HS-27A (cell line): ENCODE results near the gene ATP6V0A4.
"Not testable (repeated sequence)": the region's sequence is repeated elsewhere in the genome, so short reads cannot be mapped to it uniquely, and the experiment has no call there.

Experiments used
- DNase-seq: peaks from one replicate; pipeline ENCODE4 v3.0.0-alpha.2; 2012; ENCODE audit warnings: low read depth, missing footprints

Gene ATP6V0A4

DNA sequence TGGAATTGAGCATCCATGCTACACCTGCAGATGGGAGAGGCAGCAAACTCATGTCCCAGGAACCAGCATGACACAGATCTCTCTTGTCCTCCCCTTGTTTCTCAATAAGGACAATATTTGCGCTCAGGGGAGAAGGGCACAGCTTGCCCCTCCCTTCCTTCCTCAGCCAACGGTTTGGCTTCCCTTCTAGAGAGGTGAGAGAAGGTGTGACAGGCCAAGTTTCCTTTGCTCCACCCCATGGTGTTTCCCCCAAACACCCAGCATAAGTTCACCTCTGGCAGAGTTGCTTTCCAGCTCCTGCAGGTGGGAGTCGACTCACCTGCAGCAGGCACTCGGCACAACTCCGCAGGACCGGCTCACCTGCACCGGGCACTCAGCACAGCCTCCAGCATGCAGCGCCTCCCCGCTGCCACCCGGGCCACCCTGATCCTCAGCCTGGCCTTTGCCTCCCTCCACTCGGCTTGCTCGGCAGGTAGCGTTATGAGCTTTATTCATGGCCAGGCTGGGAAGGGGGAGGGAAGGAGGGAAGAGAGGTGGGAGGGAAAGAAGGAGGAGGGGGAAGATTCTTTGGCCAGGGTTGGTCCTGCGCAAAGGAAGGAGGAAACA lies at the start of gene ATP6V0A4, which contains the start of gene TMEM213:
Gene ATP6V0A4, minus strand, starts transcription at position 482 of the 606 bp plus-strand sequence. CDS start 26,949 bp downstream, outside the sequence.
Gene TMEM213, plus strand, starts transcription at position 280 of the 606 bp plus-strand sequence. Its CDS starts 111 bp downstream, at position 391.
- DNase-seq, result no peak

DNA sequence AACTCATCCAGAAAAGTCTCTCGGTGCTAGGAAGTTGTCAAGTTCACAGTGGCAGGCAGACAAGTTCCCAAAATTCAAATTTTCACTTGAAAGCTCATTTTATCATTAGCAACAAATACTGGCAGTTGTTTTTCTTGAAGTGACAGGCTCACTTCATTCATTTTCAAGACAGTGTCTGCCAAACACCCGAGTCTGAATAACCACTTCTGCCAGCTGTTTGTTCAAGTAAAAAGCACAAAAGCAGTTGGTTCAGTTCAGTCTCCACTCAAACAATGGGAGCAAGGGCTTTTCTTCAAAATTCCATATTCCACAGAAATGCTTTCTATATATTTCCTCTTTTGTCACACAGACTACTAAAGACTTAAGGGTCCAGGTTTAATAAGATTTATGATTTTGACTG lies 47.7 kb upstream of the ATP6V0A4 start:
- DNase-seq, result no peak

DNA sequence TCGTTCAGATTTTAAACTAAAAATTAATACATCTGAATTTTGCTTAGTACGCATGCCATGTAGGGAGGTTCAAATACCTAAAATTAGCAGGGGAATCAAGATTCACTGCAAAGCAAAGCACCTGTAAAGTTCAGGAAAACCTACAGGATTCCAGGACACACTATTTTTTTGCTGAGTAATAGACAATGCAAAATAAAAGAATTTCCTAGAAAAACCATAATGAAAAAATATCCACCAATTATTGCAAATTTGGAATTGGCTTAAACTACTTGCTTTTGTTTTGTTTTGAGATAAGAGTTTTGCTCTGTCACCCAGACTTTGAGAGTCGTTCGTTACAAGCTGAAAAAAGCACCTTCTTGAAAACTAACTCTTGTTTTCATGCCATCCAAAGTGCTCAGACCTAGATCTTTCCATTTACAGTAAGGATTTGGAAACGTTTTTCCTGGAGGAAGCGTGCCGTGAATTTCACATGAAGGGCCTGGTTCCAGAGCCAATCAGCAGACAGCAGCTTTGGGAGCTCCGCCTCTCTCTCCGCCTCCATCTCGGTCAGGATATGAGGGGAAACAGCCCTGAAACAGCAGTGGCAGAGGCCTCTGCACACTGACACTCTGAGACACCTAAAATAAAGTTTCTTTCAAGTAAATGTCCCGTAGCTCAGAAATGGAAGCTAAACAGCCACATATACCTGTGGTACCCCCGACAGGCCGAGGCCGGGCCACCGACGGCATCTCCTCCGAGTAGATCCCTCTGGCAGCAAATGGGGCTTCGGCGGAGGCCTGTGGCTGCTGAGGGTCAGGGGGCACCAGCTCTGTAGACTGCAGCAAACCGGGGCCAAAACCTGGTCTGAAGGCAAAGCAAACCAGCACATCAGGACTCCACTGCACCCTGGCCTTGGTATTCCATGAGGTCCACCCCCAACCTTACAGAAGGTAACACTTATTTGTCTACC lies 45.9 kb upstream of the ATP6V0A4 start:
- DNase-seq, result no peak

DNA sequence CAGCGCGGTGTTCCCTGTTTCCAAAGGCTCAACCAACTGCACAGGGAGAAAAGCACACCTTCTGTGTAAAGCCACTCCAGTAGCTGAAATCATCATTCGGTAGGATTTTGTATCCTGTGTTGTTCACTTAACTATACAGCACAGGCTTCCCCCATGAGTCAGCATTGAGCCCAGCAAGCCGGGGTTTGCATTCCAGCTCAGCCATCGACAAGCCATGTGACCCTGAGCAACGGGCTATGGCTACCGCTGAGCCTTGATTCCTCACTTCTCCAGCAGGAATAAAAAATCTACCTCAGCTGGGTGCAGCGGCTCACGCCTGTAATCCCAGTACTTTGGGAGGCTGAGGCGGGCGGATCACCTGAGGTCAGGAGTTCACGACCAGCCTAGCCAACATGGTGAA lies 44.1 kb upstream of the ATP6V0A4 start:
- no peak for DNase-seq

DNA sequence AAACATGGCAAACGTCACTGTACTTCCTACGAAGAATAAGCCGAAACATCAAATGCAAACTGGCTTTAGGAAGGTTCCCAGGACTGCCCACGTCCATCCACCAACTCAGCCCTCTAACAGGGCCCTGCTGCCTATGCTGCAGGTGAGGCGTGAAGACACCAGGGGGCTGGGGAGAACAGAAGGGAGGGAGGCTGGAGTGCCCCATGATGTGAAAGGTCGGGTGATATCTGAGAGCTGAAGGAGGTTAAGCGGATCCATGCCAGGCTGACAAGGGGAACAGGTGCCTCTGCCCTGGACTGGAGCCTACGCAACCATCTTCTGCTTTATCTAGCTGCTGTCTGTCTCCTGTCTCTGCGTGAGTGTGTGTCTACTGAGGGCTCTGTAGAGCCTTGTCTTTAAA lies 40.2 kb upstream of the ATP6V0A4 start:
- DNase-seq, result no peak

DNA sequence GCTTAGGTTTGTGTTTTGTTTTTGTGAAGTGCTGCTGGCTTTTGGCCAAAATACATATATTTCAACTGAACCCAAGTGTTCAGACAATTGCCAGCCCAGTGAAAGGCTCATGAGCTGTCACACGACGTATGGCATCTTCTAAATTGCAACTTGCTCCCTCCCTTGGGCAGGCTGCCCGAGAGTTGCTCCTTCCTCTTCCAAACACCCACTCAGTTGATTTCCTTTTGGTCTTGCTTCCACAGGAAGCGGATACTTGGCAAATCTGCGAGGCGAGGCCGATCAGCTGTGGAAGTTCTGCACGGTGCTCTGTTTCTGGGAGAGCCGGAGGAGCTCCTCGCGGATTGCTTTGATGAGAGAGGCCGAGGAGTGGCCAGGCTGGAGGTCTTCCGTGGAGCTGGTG lies 39.6 kb upstream of the ATP6V0A4 start:
- no peak for DNase-seq

DNA sequence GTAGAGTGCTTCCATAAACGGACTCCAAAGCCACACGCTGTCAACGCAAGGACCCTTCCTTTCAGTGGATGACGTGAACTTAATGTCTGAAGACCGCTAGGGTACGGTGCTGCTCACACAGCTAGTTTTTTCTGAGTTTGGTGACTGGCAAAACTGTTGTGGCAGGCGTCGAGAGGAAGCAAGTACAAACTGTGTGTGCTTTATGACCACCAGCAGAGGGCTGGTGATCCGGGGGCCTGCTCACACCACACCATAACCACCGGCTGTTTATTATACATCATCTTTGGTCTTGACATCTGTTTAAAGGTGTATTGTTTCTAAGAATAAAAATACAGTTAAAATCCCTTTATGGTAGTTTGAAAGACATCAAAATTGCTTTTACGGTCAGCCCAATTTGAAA lies 37.1 kb upstream of the ATP6V0A4 start:
- no peak for DNase-seq

DNA sequence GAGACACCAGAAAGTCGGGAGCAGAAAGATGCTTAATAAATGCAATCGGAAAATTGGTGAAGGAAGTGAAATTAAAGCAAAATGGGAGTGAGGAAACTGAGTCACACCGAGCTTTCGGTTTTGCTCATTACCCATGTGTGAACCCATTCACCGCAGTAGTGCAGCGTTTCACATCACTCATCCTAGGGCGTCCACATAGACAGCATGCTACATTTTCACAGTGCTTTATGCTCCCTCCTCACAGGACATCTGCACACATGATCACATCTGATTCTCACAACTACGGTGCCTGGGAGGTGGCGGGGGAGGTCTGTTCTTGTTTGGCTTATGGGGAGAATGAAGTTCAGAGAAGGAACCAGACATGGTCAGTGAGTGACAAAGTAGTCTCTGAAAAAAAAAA lies 36.6 kb upstream of the ATP6V0A4 start:
- no peak for DNase-seq

DNA sequence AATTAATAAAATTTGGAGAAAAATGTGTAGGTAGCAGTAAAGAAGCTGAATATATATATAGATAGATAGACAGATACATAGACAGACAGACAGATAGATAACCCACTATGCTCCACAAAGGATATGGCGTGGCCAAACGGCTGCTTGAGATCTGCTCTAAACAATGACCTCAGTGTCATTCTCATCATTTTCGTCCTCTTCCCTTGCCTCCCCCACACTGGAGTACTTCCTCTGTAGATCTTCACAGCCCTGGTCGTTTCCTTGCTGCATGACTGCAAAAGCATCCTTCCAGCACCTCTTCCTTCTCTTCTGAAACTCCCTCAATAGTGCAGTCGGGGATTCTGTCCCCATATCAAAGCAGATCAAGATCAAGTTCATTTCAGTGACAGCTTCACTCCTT lies 35.6 kb upstream of the ATP6V0A4 start:
- no peak for DNase-seq

DNA sequence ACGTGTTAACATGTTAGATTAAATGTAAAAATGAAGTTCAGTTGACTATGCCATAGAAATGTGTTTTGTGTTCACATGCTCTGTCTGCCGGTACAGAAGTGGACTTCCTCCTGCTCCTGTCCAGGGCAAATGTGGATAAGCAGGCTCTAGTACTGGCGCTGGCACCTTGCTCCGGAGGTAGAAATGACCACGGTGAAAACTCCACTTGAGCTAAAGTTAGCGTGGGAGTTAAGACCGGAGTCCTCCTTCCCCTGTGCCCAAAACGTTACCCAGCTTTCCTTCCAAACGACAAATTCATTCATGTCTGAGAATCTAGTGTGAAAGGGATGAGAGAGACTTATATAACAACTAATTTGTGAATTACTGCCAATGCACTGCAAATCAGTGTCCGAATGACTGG lies 35.0 kb upstream of the ATP6V0A4 start:
- no peak for DNase-seq

DNA sequence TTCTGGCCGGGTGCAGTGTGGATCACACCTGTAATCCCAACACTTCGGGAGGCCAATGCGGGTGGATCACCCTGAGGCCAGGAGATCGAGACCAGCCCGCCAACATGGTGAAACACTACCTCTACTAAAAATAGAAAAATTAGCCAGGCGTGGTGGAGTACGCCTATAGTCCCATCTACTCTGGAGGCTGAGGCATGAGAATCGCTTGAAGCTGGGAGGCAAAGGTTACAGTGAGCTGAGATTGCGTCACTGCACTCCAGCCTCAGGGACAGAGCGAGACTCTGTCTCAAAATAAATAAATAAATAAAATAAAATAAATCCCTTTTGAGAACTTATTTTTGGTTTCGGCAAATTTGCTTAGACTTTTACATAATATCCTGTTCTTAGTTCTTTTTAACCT lies 31.3 kb upstream of the ATP6V0A4 start:
- DNase-seq, result no peak

DNA sequence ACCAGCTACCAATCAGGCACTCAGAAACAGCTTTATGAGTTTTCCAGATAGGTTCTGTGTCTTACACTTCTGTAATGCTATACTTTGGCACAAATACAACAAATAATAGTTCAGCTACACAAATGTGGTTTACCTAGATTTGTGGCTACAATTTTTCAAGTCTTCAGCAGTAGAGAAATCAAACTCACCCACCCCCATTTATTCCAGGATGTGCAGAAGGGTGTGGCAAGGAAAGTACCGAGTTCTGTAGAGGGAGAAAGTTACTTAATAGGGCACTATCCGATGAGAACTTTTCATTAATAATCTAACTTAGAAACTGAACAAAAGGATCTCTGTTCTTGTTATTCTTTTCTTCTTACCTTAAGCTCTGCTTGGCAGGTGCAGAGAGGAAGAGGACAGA lies 30.3 kb upstream of the ATP6V0A4 start:
- DNase-seq, result no peak

DNA sequence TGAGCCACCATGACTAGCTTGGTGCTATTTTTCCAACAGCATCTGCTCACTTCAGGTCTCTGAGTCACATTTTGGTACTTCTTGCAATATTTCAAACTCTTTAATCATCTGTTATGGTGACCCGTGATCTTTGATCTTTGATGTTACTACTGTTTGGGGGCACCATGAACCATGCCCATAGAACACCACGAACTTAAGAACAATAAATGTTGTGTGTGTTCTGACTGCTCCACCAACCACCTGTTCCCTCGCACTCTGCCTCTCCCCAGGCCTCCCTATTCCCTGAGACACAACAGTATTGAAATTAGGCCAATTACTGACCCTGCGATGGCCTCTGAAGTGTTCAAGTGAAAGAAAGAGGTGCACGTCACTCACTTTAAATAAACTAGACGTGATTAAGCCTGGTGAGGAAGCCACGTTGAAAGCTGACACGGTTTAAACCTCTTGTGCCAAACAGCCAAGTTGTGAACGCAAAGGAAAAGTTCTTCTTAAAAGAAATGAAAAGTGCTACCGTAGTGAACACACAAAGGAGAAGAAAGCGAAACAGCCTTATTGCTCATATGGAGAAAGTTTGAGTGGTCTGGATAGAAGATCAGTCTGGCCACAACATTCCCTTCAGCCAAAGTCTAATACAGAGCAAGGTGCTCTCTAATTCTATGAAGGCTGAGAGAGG lies 27.2 kb upstream of the ATP6V0A4 start:
- DNase-seq, result no peak

DNA sequence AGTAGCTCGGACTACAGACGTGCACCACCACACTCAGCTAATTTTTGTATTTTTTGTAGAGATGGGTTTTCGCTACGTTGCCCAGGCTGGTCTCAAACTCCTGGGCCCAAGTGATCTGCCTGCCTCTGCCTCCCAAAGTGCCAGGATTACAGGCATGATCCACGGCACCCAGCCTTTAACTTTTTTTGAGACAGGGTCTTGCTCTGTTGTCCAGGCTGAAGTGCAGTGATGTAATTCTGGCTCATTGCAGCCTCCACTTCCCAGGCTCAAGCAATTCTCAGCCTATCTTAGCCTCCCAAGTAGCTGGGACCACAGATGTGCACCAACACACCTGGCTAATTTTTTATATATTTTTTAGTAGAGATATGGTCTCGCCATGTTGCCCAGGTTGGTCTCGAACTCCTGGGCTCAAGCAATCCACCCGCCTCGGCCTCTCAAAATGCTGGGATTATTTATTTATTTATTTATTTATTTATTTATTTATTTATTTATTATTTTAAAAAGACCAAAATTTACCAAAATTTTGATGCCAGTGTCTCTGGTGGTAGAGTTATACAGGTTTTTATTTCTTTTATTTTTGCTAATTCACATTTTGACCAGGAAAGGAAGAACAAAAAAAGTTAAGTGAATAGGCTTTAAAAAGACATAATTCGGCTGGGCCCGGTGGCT lies 25.0 kb upstream of the ATP6V0A4 start:
- DNase-seq, result no peak

DNA sequence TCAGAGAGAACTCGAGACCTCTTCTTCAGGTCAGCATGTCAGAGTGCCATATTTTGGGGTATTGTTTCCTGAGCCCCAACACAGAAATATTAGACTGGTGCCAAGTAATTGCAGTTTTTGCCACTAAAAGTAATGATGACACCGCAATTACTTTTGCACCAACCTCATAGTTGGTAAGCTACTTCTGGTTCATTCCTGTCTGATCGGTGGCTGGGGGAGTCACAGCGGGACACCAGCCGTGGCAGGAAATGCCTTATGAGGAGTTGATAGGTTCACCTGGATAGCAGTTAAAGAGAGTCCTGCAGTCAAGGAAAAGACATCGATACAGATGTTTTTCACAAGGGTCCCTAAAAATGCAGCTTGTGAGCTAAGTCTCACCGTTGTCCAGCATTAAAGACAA lies 23.9 kb upstream of the ATP6V0A4 start:
- DNase-seq, result no peak

DNA sequence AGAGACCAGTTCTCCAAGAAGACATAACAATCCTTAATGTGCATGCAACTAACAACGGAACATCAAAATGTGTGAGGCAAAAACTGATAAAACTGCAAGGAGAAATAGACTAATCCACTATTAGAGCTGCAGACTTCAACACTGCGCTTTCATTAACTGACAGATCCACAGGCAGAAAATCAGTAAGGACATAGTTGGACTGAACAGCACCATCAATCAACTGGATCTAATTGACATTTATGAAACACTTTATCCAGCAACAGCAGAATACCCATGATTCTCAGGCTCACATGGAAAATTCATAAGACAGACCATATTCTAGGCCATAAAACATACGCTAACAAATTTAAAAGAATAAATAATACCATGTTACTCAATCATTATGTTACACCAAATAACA lies 21.6 kb upstream of the ATP6V0A4 start:
- DNase-seq, result no peak

DNA sequence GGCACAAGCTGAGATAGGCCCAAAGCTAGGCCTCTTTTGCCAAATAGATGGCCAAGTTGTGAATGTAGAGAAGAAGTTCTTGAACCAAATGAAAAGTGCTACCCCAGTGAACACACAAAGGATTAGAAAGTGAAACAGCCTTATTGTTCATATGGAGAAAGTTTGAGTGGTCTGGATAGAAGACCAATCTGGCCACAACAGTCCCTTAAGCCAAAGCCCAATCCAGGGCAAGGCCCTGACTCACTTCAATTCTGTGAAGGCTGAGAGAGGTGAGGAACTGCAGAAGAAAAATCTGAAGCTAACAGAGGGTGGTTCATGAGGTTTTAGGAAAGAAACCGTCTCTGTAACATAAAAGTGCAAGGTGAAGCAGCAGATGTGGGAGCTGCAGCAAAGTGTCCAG lies 18.7 kb upstream of the ATP6V0A4 start:
- DNase-seq, result no peak

DNA sequence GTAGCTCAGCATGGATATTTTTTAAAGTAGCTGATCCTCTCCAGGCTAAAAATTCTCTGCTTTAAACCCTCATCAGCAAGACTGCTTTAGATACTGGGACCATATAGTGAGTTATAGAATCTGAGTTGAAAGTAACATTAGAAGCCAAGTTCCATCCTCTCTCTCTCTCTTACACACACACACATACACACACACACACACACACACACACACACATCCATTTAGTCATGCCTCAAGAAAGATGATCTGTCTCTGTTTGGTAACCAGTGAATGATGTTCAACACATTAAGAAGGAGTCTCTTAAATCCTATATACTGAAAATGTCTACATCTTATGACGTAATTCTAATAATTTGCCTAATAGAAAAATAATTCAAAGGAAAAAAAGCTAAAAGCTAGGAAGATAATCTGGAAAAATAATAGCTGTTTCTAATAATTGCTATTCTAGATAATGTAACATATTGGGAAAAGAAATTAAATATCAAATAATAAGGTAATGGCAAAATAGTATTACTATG lies 16.9 kb upstream of the ATP6V0A4 start:
- no peak for DNase-seq

DNA sequence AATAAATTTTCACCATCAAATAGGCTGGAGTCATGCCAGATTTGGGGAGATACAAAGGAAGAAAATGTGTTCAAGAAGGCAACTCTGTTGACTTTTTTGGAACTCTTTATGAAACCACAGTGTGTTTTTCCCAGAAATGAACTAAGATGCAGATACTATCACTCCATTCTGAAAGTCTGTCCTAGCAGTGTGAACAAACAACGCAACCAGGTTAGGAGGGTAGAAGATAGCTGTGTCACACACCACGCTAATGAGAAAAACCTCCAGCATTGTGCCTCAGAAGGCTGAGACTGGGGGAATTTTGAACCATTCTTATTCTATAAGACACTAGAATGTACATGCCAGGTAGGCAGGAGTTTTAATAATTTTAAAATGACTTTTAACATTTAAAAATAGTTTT lies 15.9 kb upstream of the ATP6V0A4 start:
- DNase-seq, result no peak

DNA sequence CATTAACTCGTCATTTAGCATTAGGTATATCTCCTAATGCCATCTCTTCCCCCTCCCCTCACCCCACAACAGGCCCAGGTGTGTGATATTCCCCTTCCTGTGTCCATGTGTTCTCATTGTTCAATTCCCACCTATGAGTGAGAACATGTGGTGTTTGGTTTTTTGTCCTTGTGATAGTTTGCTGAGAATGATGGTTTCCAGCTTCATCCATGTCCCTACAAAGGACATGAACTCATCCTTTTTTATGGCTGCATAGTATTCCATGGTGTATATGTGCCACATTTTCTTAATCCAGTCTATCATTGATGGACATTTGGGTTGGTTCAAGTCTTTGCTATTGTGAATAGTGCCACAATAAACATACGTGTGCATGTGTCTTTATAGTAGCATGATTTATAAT lies 13.3 kb upstream of the ATP6V0A4 start:
- DNase-seq, result not testable (repeated sequence)

DNA sequence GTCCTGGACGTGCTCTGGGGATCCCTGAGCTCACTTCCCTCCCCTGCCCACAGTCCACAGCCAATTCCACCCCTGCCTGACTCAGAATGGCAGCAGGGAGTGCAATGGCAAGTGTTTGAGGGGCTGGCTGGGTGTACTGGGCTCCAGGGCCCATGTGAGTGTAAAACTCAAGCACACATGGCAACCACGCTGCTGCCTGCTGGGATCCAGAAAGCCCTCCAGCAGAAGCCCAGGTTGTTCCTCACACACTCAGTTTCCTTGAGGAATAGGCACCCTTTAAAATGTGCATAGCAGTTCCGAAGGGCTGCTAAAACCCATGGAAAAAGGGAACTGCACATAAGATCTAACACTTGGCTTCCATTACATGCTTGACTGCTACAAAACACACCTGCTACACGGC lies 11.3 kb upstream of the ATP6V0A4 start:
- DNase-seq, result no peak

DNA sequence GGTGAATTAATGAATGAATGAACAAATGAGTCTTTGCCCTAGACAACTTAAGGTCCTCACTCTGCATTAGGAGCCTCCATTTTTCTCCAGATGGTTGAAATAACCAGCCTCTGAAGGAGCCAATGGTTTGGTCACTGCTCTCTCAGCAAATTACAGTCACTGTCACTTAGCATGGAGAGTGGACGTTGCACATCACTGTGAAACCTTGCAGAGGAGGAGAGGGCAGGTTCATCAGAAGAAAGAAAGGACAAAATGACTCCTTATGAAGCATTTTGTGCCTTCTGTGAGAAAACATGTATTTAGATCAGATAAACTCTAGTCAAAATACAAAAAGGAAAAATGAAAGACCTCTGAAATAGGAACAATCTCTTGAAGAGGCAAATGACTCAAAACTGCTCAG lies 6.6 kb upstream of the ATP6V0A4 start:
- DNase-seq, result no peak
